ENCODE measurements around the gene VPS41.

GRCh38 chr7:38940774-38941173, 31.8 kb upstream of the VPS41 start:
- TF ChIP-seq CTCF (IDR thresholded peaks at IDR 0.05) (no peak), POLR2A (IDR thresholded peaks at IDR 0.05) (no peak), EP300 (IDR thresholded peaks at IDR 0.05) (no peak)

All from sigmoid colon (tissue), 4 donors.